ENCODE results near the gene ARID4B. TPM values are rescaled to one million over a fixed set of nuclear protein-coding genes. Genes with fewer than 3 reads are reported as not detected.
"Not testable (repeated sequence)": the region's sequence is repeated elsewhere in the genome, so short reads cannot be mapped to it uniquely, and the experiment has no call there.

The ARID4B gene
- polyA plus RNA-seq, 4 donors, result 10.3 to 26.6 (median 12.6) TPM

- FAIRE-seq (no peak), DNase-seq (no peak)
- H3K9me3 ChIP-seq (ENCODE audit: control insufficient read depth in 2 of 2, insufficient read depth in 1 of 2, low read depth in 1 of 2, low read length in 1 of 2), result no peaks in the 10 kb centered on the region
- H3K36me3 ChIP-seq (ENCODE audit: control insufficient read depth in 3 of 3, insufficient read depth in 2 of 3, low read depth in 1 of 3, low read length in 3 of 3), result peaks cover 0 to 3% (median 0%) of the 10 kb centered on the region in 3 donors
- peaks cover 5 to 16% (median 6%) of the 10 kb centered on the region in 3 donors for H3K4me1 ChIP-seq (ENCODE audit: control insufficient read depth in 3 of 3, insufficient read depth in 2 of 3, low read depth in 1 of 3, low read length in 2 of 3)
- 85 to 92% (median 86%) methylated on average over 5 of the region's 5 CpGs for WGBS, 3 donors
- no peak overlapping the region for H3K27ac ChIP-seq (ENCODE audit: low read depth in 1 of 3, low read length in 2 of 3)
- H3K27me3 ChIP-seq (ENCODE audit: control insufficient read depth in 3 of 3, insufficient read depth in 3 of 3, low read length in 3 of 3), result no peaks in the 10 kb centered on the region
- no peak overlapping the region for H3K4me3 ChIP-seq (ENCODE audit: low read depth in 1 of 3, low read length in 3 of 3)
Measured at GRCh38 chr1:235278915-235279292, 49.1 kb downstream of the ARID4B start.

DNA sequence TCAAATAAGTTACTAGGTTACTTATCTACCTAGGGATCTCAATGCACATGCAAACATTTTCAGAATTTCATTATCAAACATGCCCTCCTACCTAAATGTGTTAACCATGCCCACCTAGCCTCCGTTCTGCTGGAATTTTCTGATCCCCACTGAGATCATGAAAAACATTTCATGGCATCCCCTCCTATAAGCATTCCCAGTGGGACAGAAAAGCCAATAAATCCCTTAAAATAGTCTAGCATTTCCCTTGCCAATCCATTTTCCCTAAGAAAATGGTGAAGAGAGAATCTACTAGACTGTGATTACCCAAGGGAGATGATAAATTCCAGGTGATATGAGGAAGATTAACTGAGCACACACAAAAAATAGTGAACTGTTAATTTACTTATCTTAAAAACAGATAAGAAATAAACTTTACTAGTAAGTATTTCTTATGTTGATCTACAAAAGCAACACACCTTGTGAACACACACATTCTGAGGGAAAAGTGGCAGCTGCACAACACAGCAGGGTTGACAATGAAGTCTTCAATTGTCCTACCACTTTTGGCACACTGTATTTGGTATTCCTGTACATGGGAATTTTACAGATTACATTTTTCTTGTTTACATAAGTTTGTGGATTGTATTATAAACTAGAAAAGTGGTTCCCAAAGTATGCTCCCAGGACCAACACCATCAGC is 49.6 kb downstream of the ARID4B start:
- Histone ChIP-seq H3K4me1 (ENCODE audit: control insufficient read depth in 3 of 3, insufficient read depth in 2 of 3, low read depth in 1 of 3, low read length in 2 of 3) (peaks cover 5 to 16% (median 6%) of the 10 kb centered on the region in 3 donors), H3K27ac (ENCODE audit: low read depth in 1 of 3, low read length in 2 of 3) (no peak overlapping the region), H3K9me3 (ENCODE audit: control insufficient read depth in 2 of 2, insufficient read depth in 1 of 2, low read depth in 1 of 2, low read length in 1 of 2) (no peaks in the 10 kb centered on the region), H3K4me3 (ENCODE audit: low read depth in 1 of 3, low read length in 3 of 3) (no peak overlapping the region), H3K36me3 (ENCODE audit: control insufficient read depth in 3 of 3, insufficient read depth in 2 of 3, low read depth in 1 of 3, low read length in 3 of 3) (peaks cover 0 to 3% (median 0%) of the 10 kb centered on the region in 3 donors), H3K27me3 (ENCODE audit: control insufficient read depth in 3 of 3, insufficient read depth in 3 of 3, low read length in 3 of 3) (no peaks in the 10 kb centered on the region)
- WGBS, 3 donors, result 80 to 96% (median 84%) methylated on average over 1 of the region's 1 CpG
- FAIRE-seq (no peak), DNase-seq (no peak)

DNA sequence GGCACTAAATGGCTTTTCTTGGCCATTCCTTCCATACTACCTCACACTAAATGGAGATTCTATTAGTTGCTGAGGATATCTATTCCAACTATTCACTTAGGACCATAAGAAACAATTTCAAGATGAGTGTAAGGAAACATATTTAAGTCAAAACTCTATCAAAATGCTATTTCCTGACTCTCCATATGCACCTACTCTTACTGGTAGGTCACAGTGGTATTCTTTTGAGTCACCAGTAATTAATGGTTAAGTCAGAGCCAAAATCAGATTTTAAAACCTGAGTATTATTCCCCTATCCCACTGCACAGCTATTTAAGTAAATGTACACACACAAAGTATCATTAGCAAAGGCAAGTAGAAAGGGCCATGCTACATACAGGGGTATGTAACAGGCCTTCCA is 50.3 kb downstream of the ARID4B start:
- Histone ChIP-seq H3K36me3 (ENCODE audit: control insufficient read depth in 3 of 3, insufficient read depth in 2 of 3, low read depth in 1 of 3, low read length in 3 of 3) (peaks cover 0 to 3% (median 0%) of the 10 kb centered on the region in 3 donors), H3K9me3 (ENCODE audit: control insufficient read depth in 2 of 2, insufficient read depth in 1 of 2, low read depth in 1 of 2, low read length in 1 of 2) (no peaks in the 10 kb centered on the region), H3K27ac (ENCODE audit: low read depth in 1 of 3, low read length in 2 of 3) (no peak overlapping the region), H3K4me3 (ENCODE audit: low read depth in 1 of 3, low read length in 3 of 3) (no peak overlapping the region), H3K27me3 (ENCODE audit: control insufficient read depth in 3 of 3, insufficient read depth in 3 of 3, low read length in 3 of 3) (no peaks in the 10 kb centered on the region), H3K4me1 (ENCODE audit: control insufficient read depth in 3 of 3, insufficient read depth in 2 of 3, low read depth in 1 of 3, low read length in 2 of 3) (peaks cover 5 to 16% (median 6%) of the 10 kb centered on the region in 3 donors)
- FAIRE-seq (no peak), DNase-seq (no peak)

DNA sequence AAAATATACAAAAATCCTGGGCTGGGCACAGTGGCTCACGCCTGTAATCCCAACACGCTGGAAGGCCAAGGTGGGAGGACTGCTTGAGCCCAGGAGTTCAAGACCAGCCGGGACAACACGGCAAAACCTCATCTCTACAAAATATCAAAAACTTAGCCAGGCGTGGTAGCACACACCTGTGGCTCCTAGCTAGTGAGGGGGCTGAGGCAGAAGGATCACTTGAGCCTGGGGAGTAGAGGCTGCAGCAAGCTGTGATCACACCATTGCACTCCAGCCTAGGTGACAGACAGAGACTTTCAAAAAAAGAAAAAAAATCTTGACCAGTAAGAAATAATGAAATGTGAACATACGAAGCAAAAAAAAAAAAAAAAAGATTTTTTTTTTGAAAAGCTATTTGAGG is 52.1 kb downstream of the ARID4B start:
- H3K27ac ChIP-seq (ENCODE audit: low read depth in 1 of 3, low read length in 2 of 3), result no peak overlapping the region
- FAIRE-seq (no peak), DNase-seq (no peak)
- WGBS, 3 donors, result 89 to 93% (median 89%) methylated on average over 6 of the region's 6 CpGs
- no peak overlapping the region for H3K4me3 ChIP-seq (ENCODE audit: low read depth in 1 of 3, low read length in 3 of 3)
- peaks cover 0 to 3% (median 0%) of the 10 kb centered on the region in 3 donors for H3K36me3 ChIP-seq (ENCODE audit: control insufficient read depth in 3 of 3, insufficient read depth in 2 of 3, low read depth in 1 of 3, low read length in 3 of 3)
- H3K9me3 ChIP-seq (ENCODE audit: control insufficient read depth in 2 of 2, insufficient read depth in 1 of 2, low read depth in 1 of 2, low read length in 1 of 2), result no peaks in the 10 kb centered on the region
- H3K4me1 ChIP-seq (ENCODE audit: control insufficient read depth in 3 of 3, insufficient read depth in 2 of 3, low read depth in 1 of 3, low read length in 2 of 3), result peaks cover 5 to 16% (median 6%) of the 10 kb centered on the region in 3 donors
- no peaks in the 10 kb centered on the region for H3K27me3 ChIP-seq (ENCODE audit: control insufficient read depth in 3 of 3, insufficient read depth in 3 of 3, low read length in 3 of 3)

- no peak overlapping the region for H3K4me3 ChIP-seq (ENCODE audit: low read depth in 1 of 3, low read length in 3 of 3)
- no peak overlapping the region for H3K27ac ChIP-seq (ENCODE audit: low read depth in 1 of 3, low read length in 2 of 3)
- H3K9me3 ChIP-seq (ENCODE audit: control insufficient read depth in 2 of 2, insufficient read depth in 1 of 2, low read depth in 1 of 2, low read length in 1 of 2), result no peaks in the 10 kb centered on the region
- FAIRE-seq (no peak), DNase-seq (no peak)
- WGBS, 3 donors, result 58 to 76% (median 59%) methylated on average over 3 of the region's 3 CpGs
- no peaks in the 10 kb centered on the region for H3K36me3 ChIP-seq (ENCODE audit: control insufficient read depth in 3 of 3, insufficient read depth in 2 of 3, low read depth in 1 of 3, low read length in 3 of 3)
- no peaks in the 10 kb centered on the region for H3K27me3 ChIP-seq (ENCODE audit: control insufficient read depth in 3 of 3, insufficient read depth in 3 of 3, low read length in 3 of 3)
- peaks cover 4 to 12% (median 5%) of the 10 kb centered on the region in 3 donors for H3K4me1 ChIP-seq (ENCODE audit: control insufficient read depth in 3 of 3, insufficient read depth in 2 of 3, low read depth in 1 of 3, low read length in 2 of 3)
Measured at GRCh38 chr1:235275223-235275622, 52.8 kb downstream of the ARID4B start.

- H3K4me1 ChIP-seq (ENCODE audit: control insufficient read depth in 3 of 3, insufficient read depth in 2 of 3, low read depth in 1 of 3, low read length in 2 of 3), result no peaks in the 10 kb centered on the region
- DNase-seq (no peak), FAIRE-seq (no peak)
- H3K36me3 ChIP-seq (ENCODE audit: control insufficient read depth in 3 of 3, insufficient read depth in 2 of 3, low read depth in 1 of 3, low read length in 3 of 3), result no peaks in the 10 kb centered on the region
- H3K27ac ChIP-seq (ENCODE audit: low read depth in 1 of 3, low read length in 2 of 3), result no peak overlapping the region
- H3K9me3 ChIP-seq (ENCODE audit: control insufficient read depth in 2 of 2, insufficient read depth in 1 of 2, low read depth in 1 of 2, low read length in 1 of 2), result no peaks in the 10 kb centered on the region
- H3K4me3 ChIP-seq (ENCODE audit: low read depth in 1 of 3, low read length in 3 of 3), result no peak overlapping the region
- 80 to 85% (median 81%) methylated on average over 4 of the region's 4 CpGs for WGBS, 3 donors
- no peaks in the 10 kb centered on the region for H3K27me3 ChIP-seq (ENCODE audit: control insufficient read depth in 3 of 3, insufficient read depth in 3 of 3, low read length in 3 of 3)
Measured at GRCh38 chr1:235272851-235273250, 55.1 kb downstream of the ARID4B start.

GRCh38 chr1:235270625-235271024 is 57.4 kb downstream of the ARID4B start:
- DNase-seq (no peak), FAIRE-seq (no peak)
- Histone ChIP-seq H3K27ac (ENCODE audit: low read depth in 1 of 3, low read length in 2 of 3) (no peak overlapping the region), H3K36me3 (ENCODE audit: control insufficient read depth in 3 of 3, insufficient read depth in 2 of 3, low read depth in 1 of 3, low read length in 3 of 3) (no peaks in the 10 kb centered on the region), H3K4me1 (ENCODE audit: control insufficient read depth in 3 of 3, insufficient read depth in 2 of 3, low read depth in 1 of 3, low read length in 2 of 3) (peaks cover 0 to 2% (median 0%) of the 10 kb centered on the region in 3 donors), H3K4me3 (ENCODE audit: low read depth in 1 of 3, low read length in 3 of 3) (no peak overlapping the region), H3K9me3 (ENCODE audit: control insufficient read depth in 2 of 2, insufficient read depth in 1 of 2, low read depth in 1 of 2, low read length in 1 of 2) (no peaks in the 10 kb centered on the region), H3K27me3 (ENCODE audit: control insufficient read depth in 3 of 3, insufficient read depth in 3 of 3, low read length in 3 of 3) (no peaks in the 10 kb centered on the region)

- H3K4me1 ChIP-seq (ENCODE audit: control insufficient read depth in 3 of 3, insufficient read depth in 2 of 3, low read depth in 1 of 3, low read length in 2 of 3); FAIRE-seq: not testable (repeated sequence)
Measured at GRCh38 chr1:235269990-235270389, 58.0 kb downstream of the ARID4B start.

More at GRCh38 chr1:235269990-235270389, 58.0 kb downstream of the ARID4B start:
- H3K27me3 ChIP-seq (ENCODE audit: control insufficient read depth in 3 of 3, insufficient read depth in 3 of 3, low read length in 3 of 3); DNase-seq; H3K9me3 ChIP-seq (ENCODE audit: control insufficient read depth in 2 of 2, insufficient read depth in 1 of 2, low read depth in 1 of 2, low read length in 1 of 2); H3K27ac ChIP-seq (ENCODE audit: low read depth in 1 of 3, low read length in 2 of 3); H3K4me3 ChIP-seq (ENCODE audit: low read depth in 1 of 3, low read length in 3 of 3); H3K36me3 ChIP-seq (ENCODE audit: control insufficient read depth in 3 of 3, insufficient read depth in 2 of 3, low read depth in 1 of 3, low read length in 3 of 3): not testable (repeated sequence)
- WGBS, 3 donors, result 85 to 94% (median 87%) methylated on average over 18 of the region's 18 CpGs

Measured in small intestine (tissue), 7 donors.